Ishikawa (cell line): ENCODE measurements around the gene RAVER2.

Source experiments
- CEBPB ChIP-seq: IDR thresholded peaks from 2 replicates; pipeline ENCODE4 v1.6.1; 2012
- CREB1 ChIP-seq: IDR thresholded peaks from 2 replicates; pipeline ENCODE4 v1.6.1; 2012; ENCODE audit warnings: low read depth
- EGR1 ChIP-seq: IDR thresholded peaks from 2 replicates; pipeline ENCODE4 v1.6.1; 2012
- EP300 ChIP-seq: IDR thresholded peaks from 2 replicates; pipeline ENCODE4 v1.6.1; 2012; ENCODE audit warnings: borderline replicate concordance
- FOXM1 ChIP-seq: IDR thresholded peaks from 2 replicates; pipeline ENCODE4 v1.6.1; 2012; ENCODE audit warnings: low read depth, borderline replicate concordance
- MAX ChIP-seq: IDR thresholded peaks from 2 replicates; pipeline ENCODE4 v1.6.1; 2012
- NFIC ChIP-seq: IDR thresholded peaks from 2 replicates; pipeline ENCODE4 v1.6.1; 2012
- RAD21 ChIP-seq: IDR thresholded peaks from 2 replicates; pipeline ENCODE4 v1.6.1; 2012; ENCODE audit warnings: low read depth
- REST ChIP-seq: IDR thresholded peaks from 2 replicates; pipeline ENCODE4 v1.6.1; 2012; ENCODE audit warnings: low read depth, mild to moderate bottlenecking
- TAF1 ChIP-seq: IDR thresholded peaks from 2 replicates; pipeline ENCODE4 v1.6.1; 2012; ENCODE audit warnings: low read depth, mild to moderate bottlenecking
- TCF12 ChIP-seq: IDR thresholded peaks from 2 replicates; pipeline ENCODE4 v1.6.1; 2012; ENCODE audit warnings: low read depth
- TEAD4 ChIP-seq: IDR thresholded peaks from 2 replicates; pipeline ENCODE4 v1.6.1; 2012
- YY1 ChIP-seq: IDR thresholded peaks from 2 replicates; pipeline ENCODE4 v1.6.1; 2012; ENCODE audit warnings: low read depth
- ZBTB7A ChIP-seq: IDR thresholded peaks from 2 replicates; pipeline ENCODE4 v1.6.1; 2012; ENCODE audit warnings: low read depth
- TF ChIP-seq, protein P1 (sequence below): IDR thresholded peaks from 2 replicates; pipeline ENCODE4 v1.6.1; 2012

The RAVER2 gene

DNA sequence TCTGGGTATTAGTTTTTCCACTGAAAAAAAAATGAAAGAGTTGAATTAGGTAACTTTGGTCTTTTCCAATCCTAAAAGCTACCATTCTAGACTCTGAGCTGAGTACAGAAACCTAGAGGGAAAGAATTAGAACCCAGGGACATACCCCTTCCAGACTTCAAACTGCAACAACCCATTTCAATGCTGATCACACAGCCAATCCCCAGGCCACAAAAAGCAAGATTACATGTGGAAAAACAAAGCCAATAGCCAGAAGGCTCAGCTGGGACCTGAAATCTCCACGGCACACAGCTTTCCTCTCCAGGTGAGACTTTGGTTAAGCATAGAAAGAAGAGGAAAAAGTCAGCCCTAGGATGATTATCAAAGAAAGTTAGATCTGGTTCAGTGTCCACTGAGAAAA is 132.7 kb downstream of the RAVER2 start:
- no peak for TF ChIP-seq YY1
- TF ChIP-seq TEAD4, result no peak
- no peak for TF ChIP-seq TCF12
- TF ChIP-seq ZBTB7A, result no peak
- no peak for TF ChIP-seq RAD21

DNA sequence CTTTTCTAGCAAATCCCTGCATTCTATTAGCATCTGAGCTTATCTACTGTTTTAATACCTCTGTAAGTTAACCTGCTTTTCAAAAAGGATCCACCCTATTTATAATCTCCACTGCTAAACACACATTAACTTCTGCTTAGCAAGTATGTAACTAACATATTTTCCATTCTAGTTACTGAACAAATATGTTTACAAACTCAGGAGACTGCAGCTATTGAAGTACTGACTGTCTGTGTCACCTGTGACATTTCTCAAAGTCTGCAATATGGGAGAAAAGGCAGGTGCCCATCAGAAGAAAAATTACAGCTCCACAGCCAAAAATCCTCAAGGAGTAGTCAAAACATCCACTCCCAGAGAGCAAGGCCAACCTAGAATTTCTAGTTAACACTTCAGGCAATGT is 133.2 kb downstream of the RAVER2 start:
- no peak for TF ChIP-seq TAF1
- TF ChIP-seq CEBPB, result no peak
- TF ChIP-seq NFIC, result no peak
- no peak for TF ChIP-seq FOXM1
- TF ChIP-seq ZBTB7A, result no peak
- TF ChIP-seq, protein P1, sequence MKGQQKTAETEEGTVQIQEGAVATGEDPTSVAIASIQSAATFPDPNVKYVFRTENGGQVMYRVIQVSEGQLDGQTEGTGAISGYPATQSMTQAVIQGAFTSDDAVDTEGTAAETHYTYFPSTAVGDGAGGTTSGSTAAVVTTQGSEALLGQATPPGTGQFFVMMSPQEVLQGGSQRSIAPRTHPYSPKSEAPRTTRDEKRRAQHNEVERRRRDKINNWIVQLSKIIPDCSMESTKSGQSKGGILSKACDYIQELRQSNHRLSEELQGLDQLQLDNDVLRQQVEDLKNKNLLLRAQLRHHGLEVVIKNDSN, result no peak
- no peak for TF ChIP-seq CREB1
- no peak for TF ChIP-seq REST
- no peak for TF ChIP-seq MAX
- TF ChIP-seq TCF12, result no peak
- no peak for TF ChIP-seq TEAD4
- no peak for TF ChIP-seq RAD21

GRCh38 chr1:64878931-64879611 is 134.2 kb downstream of the RAVER2 start:
- TF ChIP-seq TAF1 (no peak), EGR1 (no peak), NFIC (no peak), CREB1 (no peak), ZBTB7A (no peak), TEAD4 (no peak), RAD21 (no peak), FOXM1 (no peak), TCF12 (no peak), REST (no peak)
- TF ChIP-seq, protein P1, result no peak

DNA sequence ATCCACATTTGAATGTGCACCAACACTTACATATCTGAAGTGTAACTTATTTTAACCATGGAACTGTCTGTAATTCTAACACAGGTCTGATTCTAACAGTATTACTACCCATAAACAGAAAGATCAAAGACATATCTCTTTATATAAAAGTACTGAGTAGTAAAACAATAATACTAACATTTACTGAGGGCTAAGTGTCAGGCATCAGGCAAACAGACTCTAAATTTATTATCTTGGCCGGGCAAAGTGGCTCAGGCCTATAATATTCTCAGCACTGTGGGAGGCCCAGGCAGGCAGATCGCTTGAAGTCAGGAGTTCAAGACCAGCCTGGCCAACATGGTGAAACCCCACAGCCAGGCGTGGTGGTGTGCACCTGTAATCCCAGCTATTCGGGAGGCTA is 135.6 kb downstream of the RAVER2 start:
- TF ChIP-seq MAX (no peak), TEAD4 (no peak), ZBTB7A (no peak)

GRCh38 chr1:64881281-64881680 is 136.4 kb downstream of the RAVER2 start:
- TF ChIP-seq, protein P1, result no peak
- no peak for TF ChIP-seq NFIC
- TF ChIP-seq CEBPB, result no peak
- TF ChIP-seq TAF1, result no peak
- TF ChIP-seq TCF12, result no peak
- TF ChIP-seq YY1, result no peak
- no peak for TF ChIP-seq EP300
- no peak for TF ChIP-seq ZBTB7A
- no peak for TF ChIP-seq REST
- TF ChIP-seq TEAD4, result no peak
- no peak for TF ChIP-seq RAD21
- no peak for TF ChIP-seq FOXM1
- TF ChIP-seq EGR1, result no peak
- no peak for TF ChIP-seq MAX
